ENCODE measurements around the gene GOLGB1.
"Not testable (repeated sequence)": the region's sequence is repeated elsewhere in the genome, so short reads cannot be mapped to it uniquely, and the experiment has no call there.

The GOLGB1 gene

GRCh38 chr3:121690777-121691405 lies 58.6 kb downstream of the GOLGB1 start:
- peak in 2 of 3 donors; percentile 4 to 44 for DNase-seq

GRCh38 chr3:121688747-121689146 lies 60.8 kb downstream of the GOLGB1 start:
- not testable (repeated sequence) for DNase-seq

- DNase-seq = no peak
Observed at GRCh38 chr3:121681792-121682191, 67.7 kb downstream of the GOLGB1 start.

- no peak for DNase-seq
Observed at GRCh38 chr3:121677141-121677540, 72.4 kb downstream of the GOLGB1 start.

GRCh38 chr3:121670676-121671075 lies 78.9 kb downstream of the GOLGB1 start:
- peak in 1 of 3 donors; percentile 22 for DNase-seq

GRCh38 chr3:121667333-121667732 lies 82.2 kb downstream of the GOLGB1 start:
- peak; percentile 31 to 43 (median 39) for DNase-seq

GRCh38 chr3:121665488-121665887 lies 84.1 kb downstream of the GOLGB1 start:
- peak; percentile 21 to 51 (median 50) for DNase-seq

GRCh38 chr3:121663171-121663847 lies 86.2 kb downstream of the GOLGB1 start:
- peak in 1 of 3 donors; percentile 24 for DNase-seq

GRCh38 chr3:121662742-121663141 lies 86.8 kb downstream of the GOLGB1 start:
- DNase-seq = no peak

GRCh38 chr3:121661376-121661775 lies 88.2 kb downstream of the GOLGB1 start:
- no peak for DNase-seq

GRCh38 chr3:121660356-121661171 lies 89.0 kb downstream of the GOLGB1 start, which contains the start of gene HCLS1:
Gene HCLS1, minus strand, starts transcription at chr3:121660903. Its CDS starts 2,556 bp downstream, at chr3:121658347.
- DNase-seq = peak; percentile 80 to 87 (median 84)

- DNase-seq = peak; percentile 13 to 25 (median 20)
Observed at GRCh38 chr3:121659586-121659985, 90.0 kb downstream of the GOLGB1 start.

GRCh38 chr3:121658716-121659435 lies 90.7 kb downstream of the GOLGB1 start:
- DNase-seq = peak in 2 of 3 donors; percentile 17 to 26

GRCh38 chr3:121654493-121655385 lies 94.8 kb downstream of the GOLGB1 start:
- DNase-seq = no peak

GRCh38 chr3:121651684-121652083 lies 97.9 kb downstream of the GOLGB1 start:
- DNase-seq = peak in 1 of 3 donors; percentile 26

GRCh38 chr3:121649645-121650044 lies 99.9 kb downstream of the GOLGB1 start:
- peak in 1 of 3 donors; percentile 14 for DNase-seq

GRCh38 chr3:121648219-121648958 lies 101.2 kb downstream of the GOLGB1 start:
- no peak for DNase-seq

- no peak for DNase-seq
Observed at GRCh38 chr3:121645054-121645453, 104.5 kb downstream of the GOLGB1 start.

GRCh38 chr3:121642601-121643314 lies 106.8 kb downstream of the GOLGB1 start:
- no peak for DNase-seq

- no peak for DNase-seq
Observed at GRCh38 chr3:121641127-121641526, 108.4 kb downstream of the GOLGB1 start.
